HEK293 (cell line): ENCODE results near the gene AOC2.

Experiments
- CTCF ChIA-PET: fragments of 350-600 bp; formaldehyde crosslinking; extraction: SDS; loops from one replicate; lab custom pipeline; 2021; ENCODE audit warnings: antibody characterized with exemption; lab: Yijun Ruan, JAX
- POLR2A ChIA-PET: fragments of 300-600 bp; formaldehyde crosslinking; extraction: SDS; loops from one replicate; lab custom pipeline; 2020; ENCODE audit warnings: antibody characterized with exemption, inconsistent platforms; lab: Yijun Ruan, JAX
- H3K27ac ChIP-seq: fragments of 200-500 bp; sonication (Bioruptor generic); 2 replicates; pipeline ENCODE4 v1.5.1; 2014; ENCODE audit warnings: low read depth, low read length, control low read depth, inconsistent platforms; ENCODE audit errors: extremely low read depth
- H3K36me3 ChIP-seq, 2 experiments: fragments of 200-500 bp in 1 of 2; sonication (Bioruptor generic) in 1 of 2; 1 replicate in 1 of 2; 2 replicates in 1 of 2; pipeline ENCODE4 v1.5.1; 2014 to 2017; ENCODE audit warnings: inconsistent platforms in 2 of 2, low read length in 2 of 2; ENCODE audit not compliant: control insufficient read depth in 2 of 2, insufficient read depth in 1 of 2
- H3K4me1 ChIP-seq: fragments of 200-500 bp; sonication (Bioruptor generic); 2 replicates; pipeline ENCODE4 v1.5.1; 2014; ENCODE audit warnings: mild to moderate bottlenecking, low read length, inconsistent platforms; ENCODE audit not compliant: control insufficient read depth, insufficient read depth
- H3K4me3 ChIP-seq: 2 replicates; pipeline ENCODE4 v1.5.1; 2011; ENCODE audit warnings: low read depth, mild to moderate bottlenecking, control low read depth, low read length, moderate library complexity
- H3K9me3 ChIP-seq: fragments of 200-500 bp; sonication (Bioruptor generic); 2 replicates; pipeline ENCODE4 v1.5.1; 2014; ENCODE audit warnings: low read depth, low read length, inconsistent platforms; ENCODE audit not compliant: control insufficient read depth, insufficient read depth
- ATF2 ChIP-seq: fragments of 450-650 bp; formaldehyde crosslinking; IDR thresholded peaks from 2 replicates; pipeline ENCODE4 v1.5.1; 2016; ENCODE audit warnings: missing biosample characterization, missing genetic modification characterization, low read depth
- ELK4 ChIP-seq: IDR thresholded peaks from 2 replicates; pipeline ENCODE4 v1.6.1; 2011; ENCODE audit warnings: mild to moderate bottlenecking, low read depth, low read length, borderline replicate concordance
- HOXA7 ChIP-seq: sonication (generic); formaldehyde crosslinking; IDR thresholded peaks from 2 replicates; pipeline ENCODE4 v1.8.1; 2022; ENCODE audit warnings: missing genetic modification reagents, borderline replicate concordance
- KLF8 ChIP-seq: fragments of 450-650 bp; formaldehyde crosslinking; IDR thresholded peaks from 2 replicates; pipeline ENCODE4 v1.5.1; 2016; ENCODE audit warnings: missing biosample characterization, missing genetic modification characterization
- PBX3 ChIP-seq: sonication (generic); formaldehyde crosslinking; IDR thresholded peaks from 2 replicates; pipeline ENCODE4 v1.8.1; 2022; ENCODE audit warnings: mild to moderate bottlenecking, moderate library complexity, missing genetic modification reagents
- RBAK ChIP-seq: fragments of 450-650 bp; formaldehyde crosslinking; IDR thresholded peaks from 2 replicates; pipeline ENCODE4 v1.5.1; 2016; ENCODE audit warnings: missing biosample characterization, missing genetic modification characterization
- SP7 ChIP-seq: fragments of 450-650 bp; formaldehyde crosslinking; IDR thresholded peaks from 2 replicates; pipeline ENCODE4 v1.5.1; 2016; ENCODE audit warnings: missing biosample characterization, missing genetic modification characterization
- ZNF114 ChIP-seq: fragments of 450-650 bp; formaldehyde crosslinking; IDR thresholded peaks from 2 replicates; pipeline ENCODE4 v1.5.0; 2017; ENCODE audit warnings: missing biosample characterization, missing genetic modification characterization
- ZNF132 ChIP-seq: fragments of 450-650 bp; formaldehyde crosslinking; IDR thresholded peaks from 2 replicates; pipeline ENCODE4 v1.5.1; 2017; ENCODE audit warnings: missing biosample characterization, missing genetic modification characterization, borderline replicate concordance
- ZNF148 ChIP-seq: fragments of 450-650 bp; formaldehyde crosslinking; IDR thresholded peaks from 2 replicates; pipeline ENCODE4 v1.5.0; 2017; ENCODE audit warnings: missing biosample characterization, missing genetic modification characterization, borderline replicate concordance
- ZNF174 ChIP-seq: fragments of 450-650 bp; formaldehyde crosslinking; IDR thresholded peaks from 2 replicates; pipeline ENCODE4 v1.5.0; 2017; ENCODE audit warnings: missing biosample characterization, mild to moderate bottlenecking, missing genetic modification characterization
- ZNF184 ChIP-seq: fragments of 450-650 bp; IDR thresholded peaks from 2 replicates; pipeline ENCODE4 v1.5.1; 2018; ENCODE audit warnings: missing biosample characterization, mild to moderate bottlenecking, missing genetic modification characterization
- ZNF214 ChIP-seq: fragments of 450-650 bp; formaldehyde crosslinking; IDR thresholded peaks from 2 replicates; pipeline ENCODE4 v1.5.1; 2017; ENCODE audit warnings: missing biosample characterization, mild to moderate bottlenecking, missing genetic modification characterization, borderline replicate concordance
- ZNF239 ChIP-seq: fragments of 450-650 bp; formaldehyde crosslinking; IDR thresholded peaks from 2 replicates; pipeline ENCODE4 v1.5.1; 2016; ENCODE audit warnings: missing biosample characterization, missing genetic modification characterization
- ZNF292 ChIP-seq: fragments of 450-650 bp; formaldehyde crosslinking; IDR thresholded peaks from 2 replicates; pipeline ENCODE4 v1.5.1; 2016; ENCODE audit warnings: low read depth, missing biosample characterization, missing genetic modification characterization, borderline replicate concordance
- ZNF350 ChIP-seq: fragments of 450-650 bp; formaldehyde crosslinking; IDR thresholded peaks from 2 replicates; pipeline ENCODE4 v1.5.0; 2017; ENCODE audit warnings: missing biosample characterization, mild to moderate bottlenecking, missing genetic modification characterization
- ZNF362 ChIP-seq: fragments of 450-650 bp; formaldehyde crosslinking; IDR thresholded peaks from 2 replicates; pipeline ENCODE4 v1.5.1; 2016; ENCODE audit warnings: missing biosample characterization, missing genetic modification characterization
- ZNF416 ChIP-seq: fragments of 450-650 bp; formaldehyde crosslinking; IDR thresholded peaks from 2 replicates; pipeline ENCODE4 v1.5.1; 2016; ENCODE audit warnings: missing biosample characterization, missing genetic modification characterization
- ZNF510 ChIP-seq: fragments of 450-650 bp; formaldehyde crosslinking; IDR thresholded peaks from 2 replicates; pipeline ENCODE4 v1.5.1; 2018; ENCODE audit warnings: mild to moderate bottlenecking, missing genetic modification characterization, missing biosample characterization; ENCODE audit not compliant: insufficient replicate concordance
- ZNF530 ChIP-seq: fragments of 450-650 bp; formaldehyde crosslinking; IDR thresholded peaks from 2 replicates; pipeline ENCODE4 v1.5.1; 2016; ENCODE audit warnings: low read depth, missing biosample characterization, missing genetic modification characterization
- ZNF561 ChIP-seq: fragments of 450-650 bp; IDR thresholded peaks from 2 replicates; pipeline ENCODE4 v1.5.1; 2018; ENCODE audit warnings: missing biosample characterization, missing genetic modification characterization, borderline replicate concordance
- ZNF571 ChIP-seq: fragments of 450-650 bp; formaldehyde crosslinking; IDR thresholded peaks from 2 replicates; pipeline ENCODE4 v1.5.0; 2017; ENCODE audit warnings: missing biosample characterization, missing genetic modification characterization
- ZNF629 ChIP-seq: fragments of 450-650 bp; formaldehyde crosslinking; IDR thresholded peaks from 2 replicates; pipeline ENCODE4 v1.5.1; 2017; ENCODE audit warnings: missing biosample characterization, missing genetic modification characterization
- ZNF658 ChIP-seq: fragments of 450-650 bp; formaldehyde crosslinking; IDR thresholded peaks from 2 replicates; pipeline ENCODE4; 2016; ENCODE audit warnings: missing biosample characterization, missing genetic modification characterization
- ZNF660 ChIP-seq: fragments of 450-650 bp; IDR thresholded peaks from 2 replicates; pipeline ENCODE4 v1.5.1; 2018; ENCODE audit warnings: missing biosample characterization, mild to moderate bottlenecking, missing genetic modification characterization
- ZNF664 ChIP-seq: fragments of 450-650 bp; formaldehyde crosslinking; IDR thresholded peaks from 2 replicates; pipeline ENCODE4 v1.5.1; 2016; ENCODE audit warnings: missing biosample characterization, missing genetic modification characterization
- ZNF692 ChIP-seq: fragments of 450-650 bp; formaldehyde crosslinking; IDR thresholded peaks from 2 replicates; pipeline ENCODE4 v1.5.1; 2016; ENCODE audit warnings: missing biosample characterization, missing genetic modification characterization
- ZNF707 ChIP-seq: fragments of 450-650 bp; formaldehyde crosslinking; IDR thresholded peaks from 2 replicates; pipeline ENCODE4 v1.5.1; 2016; ENCODE audit warnings: missing biosample characterization, missing genetic modification characterization
- ZNF837 ChIP-seq: fragments of 450-650 bp; formaldehyde crosslinking; IDR thresholded peaks from 2 replicates; pipeline ENCODE4 v1.5.1; 2016; ENCODE audit warnings: missing biosample characterization, missing genetic modification characterization

The AOC2 gene

GRCh38 chr17:42814633-42815399 lies 29.6 kb upstream of the AOC2 start (continued):
- TF ChIP-seq ZNF510 (tag by site-specific recombination) = no peak
- peak; percentile 73 for TF ChIP-seq ZNF629 (tag by site-specific recombination)
- TF ChIP-seq PBX3 (CRISPR knock-in tag) = no peak
- TF ChIP-seq ZNF292 = no peak
- TF ChIP-seq ZNF362 (tag by site-specific recombination) = no peak
- TF ChIP-seq ZNF660 (tag by site-specific recombination) = peak; percentile 80
- TF ChIP-seq ZNF571 (tag by site-specific recombination) = no peak
- no peak for TF ChIP-seq ZNF707 (tag by site-specific recombination)
- TF ChIP-seq ATF2 (tag by site-specific recombination) = peak; percentile 77
- TF ChIP-seq ZNF692 (tag by site-specific recombination) = peak; percentile 50; the same call in 1 of the 2 replicates
- TF ChIP-seq ZNF664 = no peak
- TF ChIP-seq ZNF214 (tag by site-specific recombination) = no peak
- TF ChIP-seq HOXA7 = no peak
- peak; percentile 46; the same call in 1 of the 2 replicates for TF ChIP-seq SP7 (tag by site-specific recombination)

- H3K36me3 ChIP-seq = peaks cover 89 to 97% of the 10 kb centered on the region in 2 experiments
- no peak overlapping the region for H3K4me3 ChIP-seq
- H3K9me3 ChIP-seq = no peaks in the 10 kb centered on the region
- CTCF ChIA-PET = interaction anchor here (0.7 to 8.2 kb wide), 8 partner anchors 7 to 349 kb away, joined by 3 to 46 read pairs (median 4); partner anchors contain the start of genes CNTD1 and COA3
- POLR2A ChIA-PET = interaction anchor here (0.6 to 1.2 kb wide), 3 partner anchors 15 to 180 kb away, joined by 3 to 4 read pairs (median 3); partner anchors contain the start of gene RPL27
- H3K27ac ChIP-seq = no peak overlapping the region
- no peaks in the 10 kb centered on the region; the same call in 1 of the 2 replicates for H3K4me1 ChIP-seq
- TF ChIP-seq ELK4 (no peak), ZNF416 (tag by site-specific recombination) (no peak), ZNF174 (tag by site-specific recombination) (no peak), ZNF658 (no peak), ZNF148 (tag by site-specific recombination) (no peak), ZNF184 (tag by site-specific recombination) (no peak), ZNF530 (no peak), RBAK (tag by site-specific recombination) (no peak), ZNF837 (no peak), ZNF239 (tag by site-specific recombination) (no peak), KLF8 (tag by site-specific recombination) (no peak), ZNF350 (tag by site-specific recombination) (no peak), ZNF132 (tag by site-specific recombination) (no peak), ZNF664 (no peak), ZNF561 (tag by site-specific recombination) (no peak), ZNF114 (tag by site-specific recombination) (no peak)
Measured at GRCh38 chr17:42817866-42818265, 26.5 kb upstream of the AOC2 start.
